Parathyroid adenoma (tissue), 2 donors: ENCODE measurements around the gene DCANP1.

Experiments
- H2AFZ ChIP-seq: fragments of 300-600 bp; sonication (generic); one replicate; pipeline ENCODE4 v1.7.0; 2017; ENCODE audit warnings: antibody characterized with exemption, mild to moderate bottlenecking
- H3K27ac ChIP-seq: fragments of 300-600 bp; sonication (generic); one replicate; pipeline ENCODE4 v1.7.0; 2017
- H3K27me3 ChIP-seq: fragments of 300-600 bp; sonication (generic); one replicate; pipeline ENCODE4 v1.7.0; 2017; ENCODE audit warnings: low read length; ENCODE audit not compliant: control insufficient read depth, insufficient read depth
- H3K36me3 ChIP-seq: fragments of 300-600 bp; sonication (generic); one replicate; pipeline ENCODE4 v1.7.0; 2017; ENCODE audit warnings: low read length; ENCODE audit not compliant: control insufficient read depth, insufficient read depth
- H3K4me1 ChIP-seq: fragments of 300-600 bp; sonication (generic); one replicate; pipeline ENCODE4 v1.7.0; 2017; ENCODE audit warnings: control low read depth
- H3K4me2 ChIP-seq: fragments of 300-600 bp; sonication (generic); one replicate; pipeline ENCODE4 v1.7.0; 2017; ENCODE audit warnings: low read length
- H3K4me3 ChIP-seq: fragments of 300-600 bp; sonication (generic); one replicate; pipeline ENCODE4 v1.7.0; 2017; ENCODE audit warnings: low read depth, low read length
- H3K79me2 ChIP-seq: fragments of 300-600 bp; sonication (generic); one replicate; pipeline ENCODE4 v1.7.0; 2017; ENCODE audit warnings: control low read depth
- H3K9ac ChIP-seq: fragments of 300-600 bp; sonication (generic); one replicate; pipeline ENCODE4 v1.7.0; 2017; ENCODE audit warnings: mild to moderate bottlenecking
- H3K9me3 ChIP-seq: fragments of 300-600 bp; sonication (generic); one replicate; pipeline ENCODE4 v1.7.0; 2017; ENCODE audit warnings: low read length; ENCODE audit not compliant: control insufficient read depth
- CTCF ChIP-seq: fragments of 300-600 bp; sonication (generic); IDR thresholded peaks from one replicate; pipeline ENCODE4 v1.7.0; 2017; ENCODE audit warnings: antibody characterized with exemption, mild to moderate bottlenecking
- donor health status: primary hyperparathyroidism.

The DCANP1 gene

GRCh38 chr5:135423846-135424168, 23.3 kb downstream of the DCANP1 start:
- H3K4me2 ChIP-seq, result no peak overlapping the region
- no peak overlapping the region for H3K27ac ChIP-seq
- H3K27me3 ChIP-seq, result no peaks in the 10 kb centered on the region
- peaks cover 9% of the 10 kb centered on the region for H3K9me3 ChIP-seq
- H3K36me3 ChIP-seq, result no peaks in the 10 kb centered on the region
- no peak overlapping the region for H2AFZ ChIP-seq
- no peak overlapping the region for H3K9ac ChIP-seq
- H3K79me2 ChIP-seq, result no peaks in the 10 kb centered on the region
- TF ChIP-seq CTCF, result no peak
- H3K4me1 ChIP-seq, result no peaks in the 10 kb centered on the region
- no peak overlapping the region for H3K4me3 ChIP-seq

GRCh38 chr5:135423146-135423845, 23.9 kb downstream of the DCANP1 start:
- TF ChIP-seq CTCF, result no peak
- Histone ChIP-seq H3K27ac (no peak overlapping the region), H2AFZ (no peak overlapping the region), H3K4me1 (no peaks in the 10 kb centered on the region), H3K9me3 (peaks cover 11% of the 10 kb centered on the region), H3K27me3 (no peaks in the 10 kb centered on the region), H3K4me3 (no peak overlapping the region), H3K79me2 (no peaks in the 10 kb centered on the region), H3K9ac (no peak overlapping the region), H3K4me2 (no peak overlapping the region), H3K36me3 (no peaks in the 10 kb centered on the region)

GRCh38 chr5:135422419-135422818, 24.7 kb downstream of the DCANP1 start:
- TF ChIP-seq CTCF, result no peak
- H3K27me3 ChIP-seq, result no peaks in the 10 kb centered on the region
- H3K27ac ChIP-seq, result no peak overlapping the region
- no peak overlapping the region for H3K4me3 ChIP-seq
- no peak overlapping the region for H3K9ac ChIP-seq
- no peak overlapping the region for H3K4me2 ChIP-seq
- no peaks in the 10 kb centered on the region for H3K36me3 ChIP-seq
- H3K4me1 ChIP-seq, result no peaks in the 10 kb centered on the region
- H3K79me2 ChIP-seq, result no peaks in the 10 kb centered on the region
- H3K9me3 ChIP-seq, result peaks cover 11% of the 10 kb centered on the region
- H2AFZ ChIP-seq, result no peak overlapping the region

GRCh38 chr5:135417083-135417482, 30.1 kb downstream of the DCANP1 start:
- Histone ChIP-seq H3K4me3 (no peak overlapping the region), H3K9ac (no peak overlapping the region), H3K4me2 (no peak overlapping the region), H3K4me1 (no peaks in the 10 kb centered on the region), H2AFZ (no peak overlapping the region), H3K27me3 (no peaks in the 10 kb centered on the region), H3K9me3 (peaks cover 11% of the 10 kb centered on the region), H3K27ac (no peak overlapping the region), H3K36me3 (no peaks in the 10 kb centered on the region), H3K79me2 (no peaks in the 10 kb centered on the region)
- TF ChIP-seq CTCF, result no peak

GRCh38 chr5:135405082-135405481, 42.1 kb downstream of the DCANP1 start:
- Histone ChIP-seq H2AFZ (no peak overlapping the region), H3K9me3 (no peaks in the 10 kb centered on the region), H3K79me2 (no peaks in the 10 kb centered on the region), H3K9ac (no peak overlapping the region), H3K27ac (no peak overlapping the region), H3K4me1 (no peaks in the 10 kb centered on the region), H3K4me2 (no peak overlapping the region), H3K27me3 (no peaks in the 10 kb centered on the region), H3K36me3 (no peaks in the 10 kb centered on the region), H3K4me3 (no peak overlapping the region)
- no peak for TF ChIP-seq CTCF
